Measurements from ENCODE around the gene CASP9. TPM values are rescaled to one million over a fixed set of nuclear protein-coding genes. Genes with fewer than 3 reads are reported as not detected.

CASP9 gene
- total RNA-seq, 2 donors from 2014 or later, result 14.5 to 15.5 TPM

- no peak for DNase-seq
- Histone ChIP-seq H3K9ac (ENCODE audit: low read depth in 2 of 2, low read length in 2 of 2) (no peak overlapping the region), H3K9me3 (no peaks in the 10 kb centered on the region), H3K27me3 (no peaks in the 10 kb centered on the region), H3K4me1 (no peaks in the 10 kb centered on the region), H3K4me3 (no peak overlapping the region), H3K36me3 (peaks cover 14% of the 10 kb centered on the region), H3K27ac (no peak overlapping the region)
- TF ChIP-seq CTCF (IDR thresholded peaks at IDR 0.05), result no peak
- intact Hi-C loops (cut with DNase I), result no loop called here
These were observed 16.2 kb upstream of the CASP9 start for GRCh38 chr1:15540186-15540585.

DNA sequence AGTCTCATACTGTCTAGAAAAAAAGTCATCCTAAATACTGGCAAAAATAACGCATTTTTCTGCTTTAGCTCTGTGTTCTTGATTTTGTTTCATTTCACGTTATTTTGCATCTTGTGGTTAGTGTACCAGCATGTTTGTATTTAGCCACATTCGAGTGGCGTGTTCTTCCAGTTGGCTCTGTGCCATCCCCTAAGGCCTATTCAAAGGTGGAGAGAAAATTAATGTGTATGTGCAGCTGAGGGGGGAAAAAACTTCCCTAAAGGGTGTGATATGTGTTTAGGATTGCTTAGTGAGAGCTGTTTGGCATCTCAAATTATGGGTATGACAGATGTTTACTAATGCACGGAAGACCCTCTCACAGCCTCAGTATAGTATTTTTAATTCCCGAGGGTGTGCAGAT lies 14.8 kb upstream of the CASP9 start:
- no peaks in the 10 kb centered on the region for H3K4me1 ChIP-seq

DNA sequence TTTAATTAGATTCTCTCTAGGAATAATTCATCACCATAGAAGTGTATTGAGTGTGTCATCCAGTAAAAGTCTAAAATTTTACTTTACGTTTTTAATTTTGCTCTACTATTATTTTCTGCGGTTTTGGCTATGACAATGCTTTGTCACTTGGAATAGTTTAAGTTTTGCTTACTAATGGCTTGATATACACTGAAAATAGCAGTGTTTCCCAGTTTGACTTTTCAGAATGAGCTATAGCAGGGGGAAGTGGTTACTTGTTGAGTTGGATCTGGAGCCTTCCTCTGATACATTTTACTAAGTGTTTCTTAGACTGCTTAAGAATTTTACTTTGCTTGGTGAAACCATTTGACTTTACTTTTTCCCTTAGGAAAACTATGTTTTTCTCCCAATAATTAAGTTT lies 7.7 kb upstream of the CASP9 start:
- no peak overlapping the region for H3K27ac ChIP-seq
- intact Hi-C loops (cut with DNase I), result no loop called here
- no peaks in the 10 kb centered on the region for H3K4me1 ChIP-seq
- H3K9me3 ChIP-seq, result no peaks in the 10 kb centered on the region
- H3K36me3 ChIP-seq, result no peaks in the 10 kb centered on the region
- H3K27me3 ChIP-seq, result no peaks in the 10 kb centered on the region
- no peak overlapping the region for H3K4me3 ChIP-seq
- H3K9ac ChIP-seq (ENCODE audit: low read depth in 2 of 2, low read length in 2 of 2), result no peak overlapping the region
- DNase-seq, result no peak
- TF ChIP-seq CTCF (IDR thresholded peaks at IDR 0.05), result no peak

More for the DNA sequence above, 14.8 kb upstream of the CASP9 start:
- no peak for DNase-seq
- no peak for TF ChIP-seq CTCF (IDR thresholded peaks at IDR 0.05)
- intact Hi-C loops (cut with DNase I), result no loop called here
- H3K27ac ChIP-seq, result no peak overlapping the region
- H3K4me3 ChIP-seq, result no peak overlapping the region
- no peak overlapping the region for H3K9ac ChIP-seq (ENCODE audit: low read depth in 2 of 2, low read length in 2 of 2)
- peaks cover 7% of the 10 kb centered on the region for H3K36me3 ChIP-seq
- H3K9me3 ChIP-seq, result no peaks in the 10 kb centered on the region
- no peaks in the 10 kb centered on the region for H3K27me3 ChIP-seq

DNA sequence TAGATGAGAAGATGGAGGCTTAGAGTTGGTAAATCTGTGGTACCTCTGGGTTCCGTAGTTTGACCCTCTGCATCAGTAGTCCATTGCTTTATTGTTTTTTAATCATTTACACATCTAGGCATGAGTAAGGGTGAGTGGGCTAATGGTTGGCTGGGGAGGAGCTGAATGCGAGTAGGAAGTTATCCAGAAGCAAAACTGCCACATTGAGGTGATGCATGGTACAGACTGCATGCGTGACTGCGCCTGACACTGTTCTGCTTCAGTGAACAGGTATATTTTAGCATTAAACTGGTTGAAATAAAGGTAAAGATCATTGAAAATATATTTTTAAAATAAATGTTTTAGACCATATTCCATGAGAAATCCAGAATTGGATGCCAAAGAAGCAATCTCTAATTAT lies 7.0 kb upstream of the CASP9 start:
- no peaks in the 10 kb centered on the region for H3K27me3 ChIP-seq
- intact Hi-C loops (cut with DNase I), result no loop called here
- no peak overlapping the region for H3K9ac ChIP-seq (ENCODE audit: low read depth in 2 of 2, low read length in 2 of 2)
- no peaks in the 10 kb centered on the region for H3K36me3 ChIP-seq
- H3K27ac ChIP-seq, result no peak overlapping the region
- no peak overlapping the region for H3K4me3 ChIP-seq
- no peak for DNase-seq
- no peaks in the 10 kb centered on the region for H3K9me3 ChIP-seq
- no peak for TF ChIP-seq CTCF (IDR thresholded peaks at IDR 0.05)
- H3K4me1 ChIP-seq, result no peaks in the 10 kb centered on the region

DNA sequence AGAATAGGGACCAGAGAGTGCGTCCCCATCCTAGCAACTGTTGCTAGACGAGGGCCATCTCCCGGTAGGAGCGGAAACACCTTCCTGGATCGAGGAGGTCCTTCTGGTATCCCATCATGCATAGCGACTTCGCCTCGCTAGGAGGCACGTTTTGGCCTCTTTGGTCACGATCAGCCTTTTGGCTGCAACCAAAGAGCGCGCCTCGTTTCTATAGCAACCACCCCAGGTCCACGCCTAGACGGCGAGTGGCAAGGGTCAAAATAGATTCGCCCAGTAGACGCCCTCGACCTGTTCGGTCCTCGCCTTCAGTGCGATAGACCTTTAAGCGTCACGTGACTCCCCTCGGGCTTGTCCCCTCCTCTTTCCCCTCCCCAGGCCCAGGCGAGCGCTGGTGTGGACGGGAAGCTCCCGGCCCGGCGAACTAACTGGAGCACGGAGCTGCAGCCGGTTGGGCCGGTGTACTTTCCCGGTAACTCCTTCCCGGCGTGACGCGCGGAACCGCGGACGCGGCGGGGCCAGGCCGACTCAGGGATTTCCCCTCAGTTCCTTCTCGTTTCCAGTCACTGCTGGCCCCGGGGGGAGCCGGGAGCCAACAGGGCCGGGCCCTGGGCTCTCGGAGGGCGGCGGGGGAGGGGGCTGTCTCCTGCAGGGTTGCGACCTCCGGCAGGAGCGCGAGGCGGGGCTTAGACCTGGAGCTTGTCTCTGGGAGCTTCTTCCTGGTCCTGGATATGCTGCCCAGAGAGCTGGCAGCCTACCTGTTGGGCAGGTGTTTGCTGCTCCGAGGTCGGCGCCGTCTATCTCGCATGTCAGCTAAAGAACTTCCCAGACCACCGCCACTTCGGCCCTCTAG lies 2.7 kb upstream of the CASP9 start, which contains the start of gene DNAJC16:
Gene DNAJC16, plus strand, starts transcription at position 359 of the 850 bp plus-strand sequence. CDS start 2,258 bp downstream, outside the sequence.
- H3K9me3 ChIP-seq, result no peaks in the 10 kb centered on the region
- peak within 1 kb of the TSS; percentile 89 for H3K27ac ChIP-seq
- H3K9ac ChIP-seq (ENCODE audit: low read depth in 2 of 2, low read length in 2 of 2), result peak within 1 kb of the TSS; percentile 74 to 95
- no peak for TF ChIP-seq CTCF (IDR thresholded peaks at IDR 0.05)
- H3K4me1 ChIP-seq, result peaks cover 5% of the 10 kb centered on the region
- DNase-seq, result peak; percentile 100
- H3K27me3 ChIP-seq, result no peaks in the 10 kb centered on the region
- H3K36me3 ChIP-seq, result no peaks in the 10 kb centered on the region
- peak within 1 kb of the TSS; percentile 83 for H3K4me3 ChIP-seq
- intact Hi-C loops (cut with DNase I), result no loop called here
